ENCODE data around the gene ZFYVE9. TPM values are rescaled to one million over a fixed set of nuclear protein-coding genes. Genes with fewer than 3 reads are reported as not detected.

ZFYVE9 gene
- total and polyA plus RNA-seq, 2 of the 13 experiments (the other 11 are each of a cell fraction or from before 2014, with no cell fraction given) = 9.2 to 19.8 TPM

DNA sequence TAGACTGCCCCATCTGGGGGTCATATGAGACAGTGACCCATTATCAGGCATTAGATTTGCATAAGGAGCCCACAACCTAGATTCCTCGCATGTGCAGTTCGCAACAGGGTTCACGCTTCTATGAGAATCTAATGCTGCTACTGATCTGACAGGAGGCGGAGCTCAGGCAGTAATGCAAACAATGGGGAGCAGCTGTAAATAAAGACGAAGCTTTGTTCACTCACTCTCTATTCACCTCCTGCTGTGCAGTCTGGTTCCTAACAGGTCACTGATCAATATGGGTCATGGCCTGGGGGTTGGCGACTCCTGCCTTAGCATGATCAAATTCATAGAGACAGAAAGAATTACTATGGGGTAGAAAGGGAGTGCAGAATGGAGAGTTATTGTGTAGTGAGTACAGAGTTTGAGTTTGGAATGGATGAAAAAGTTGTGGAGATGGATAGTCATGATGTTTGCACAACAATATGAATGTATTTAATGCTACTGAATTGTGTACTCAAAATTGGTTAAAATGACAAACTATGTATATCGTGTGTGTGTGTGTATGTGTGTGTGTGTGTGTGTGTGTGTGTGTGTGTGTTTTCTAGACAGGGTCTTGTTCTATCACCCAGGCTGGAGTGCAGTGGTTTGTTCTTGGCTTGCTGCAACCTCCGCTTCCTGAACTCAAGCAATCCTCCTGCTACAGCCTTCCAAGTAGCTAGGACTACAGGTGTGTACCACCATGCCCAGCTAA, 43.6 kb upstream of the ZFYVE9 start (continued):
- TF ChIP-seq, protein P1, sequence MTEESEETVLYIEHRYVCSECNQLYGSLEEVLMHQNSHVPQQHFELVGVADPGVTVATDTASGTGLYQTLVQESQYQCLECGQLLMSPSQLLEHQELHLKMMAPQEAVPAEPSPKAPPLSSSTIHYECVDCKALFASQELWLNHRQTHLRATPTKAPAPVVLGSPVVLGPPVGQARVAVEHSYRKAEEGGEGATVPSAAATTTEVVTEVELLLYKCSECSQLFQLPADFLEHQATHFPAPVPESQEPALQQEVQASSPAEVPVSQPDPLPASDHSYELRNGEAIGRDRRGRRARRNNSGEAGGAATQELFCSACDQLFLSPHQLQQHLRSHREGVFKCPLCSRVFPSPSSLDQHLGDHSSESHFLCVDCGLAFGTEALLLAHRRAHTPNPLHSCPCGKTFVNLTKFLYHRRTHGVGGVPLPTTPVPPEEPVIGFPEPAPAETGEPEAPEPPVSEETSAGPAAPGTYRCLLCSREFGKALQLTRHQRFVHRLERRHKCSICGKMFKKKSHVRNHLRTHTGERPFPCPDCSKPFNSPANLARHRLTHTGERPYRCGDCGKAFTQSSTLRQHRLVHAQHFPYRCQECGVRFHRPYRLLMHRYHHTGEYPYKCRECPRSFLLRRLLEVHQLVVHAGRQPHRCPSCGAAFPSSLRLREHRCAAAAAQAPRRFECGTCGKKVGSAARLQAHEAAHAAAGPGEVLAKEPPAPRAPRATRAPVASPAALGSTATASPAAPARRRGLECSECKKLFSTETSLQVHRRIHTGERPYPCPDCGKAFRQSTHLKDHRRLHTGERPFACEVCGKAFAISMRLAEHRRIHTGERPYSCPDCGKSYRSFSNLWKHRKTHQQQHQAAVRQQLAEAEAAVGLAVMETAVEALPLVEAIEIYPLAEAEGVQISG (CRISPR knock-in tag; IDR thresholded peaks at IDR 0.05) = 0 out of 2 replicates have a peak, but pooled peaks have one; percentile 31
- TF ChIP-seq ZNF280B (CRISPR knock-in tag; IDR thresholded peaks at IDR 0.05; ENCODE audit: borderline replicate concordance) (no peak), BHLHE40 (IDR thresholded peaks at IDR 0.05; ENCODE audit: low read length) (peak; percentile 38; the same call in 1 of the 2 replicates), MED13 (CRISPR knock-in tag; IDR thresholded peaks at IDR 0.05) (no peak), GATAD2A (CRISPR knock-in tag; IDR thresholded peaks at IDR 0.05) (peak; percentile 92), DMAP1 (CRISPR knock-in tag; IDR thresholded peaks at IDR 0.05) (no peak; the same call in 1 of the 2 replicates), ZNF772 (CRISPR knock-in tag; IDR thresholded peaks at IDR 0.05) (no peak), RARG (CRISPR knock-in tag; IDR thresholded peaks at IDR 0.05; ENCODE audit: low read depth) (no peak), FOXM1 (CRISPR knock-in tag; IDR thresholded peaks at IDR 0.05) (no peak), GTF3A (CRISPR knock-in tag; conservative IDR thresholded peaks at IDR 0.05) (no peak), FOSL2 (CRISPR knock-in tag; IDR thresholded peaks at IDR 0.05) (peak; percentile 74), ZNF737 (CRISPR knock-in tag; IDR thresholded peaks at IDR 0.05; ENCODE audit: borderline replicate concordance) (no peak), LBX2 (CRISPR knock-in tag; IDR thresholded peaks at IDR 0.05; ENCODE audit: borderline replicate concordance) (no peak), CCAR2 (optimal IDR thresholded peaks at IDR 0.05; ENCODE audit: low read depth, low read length) (no peak), JUN (CRISPR knock-in tag; IDR thresholded peaks at IDR 0.05) (no peak)
- TF ChIP-seq, protein P2, sequence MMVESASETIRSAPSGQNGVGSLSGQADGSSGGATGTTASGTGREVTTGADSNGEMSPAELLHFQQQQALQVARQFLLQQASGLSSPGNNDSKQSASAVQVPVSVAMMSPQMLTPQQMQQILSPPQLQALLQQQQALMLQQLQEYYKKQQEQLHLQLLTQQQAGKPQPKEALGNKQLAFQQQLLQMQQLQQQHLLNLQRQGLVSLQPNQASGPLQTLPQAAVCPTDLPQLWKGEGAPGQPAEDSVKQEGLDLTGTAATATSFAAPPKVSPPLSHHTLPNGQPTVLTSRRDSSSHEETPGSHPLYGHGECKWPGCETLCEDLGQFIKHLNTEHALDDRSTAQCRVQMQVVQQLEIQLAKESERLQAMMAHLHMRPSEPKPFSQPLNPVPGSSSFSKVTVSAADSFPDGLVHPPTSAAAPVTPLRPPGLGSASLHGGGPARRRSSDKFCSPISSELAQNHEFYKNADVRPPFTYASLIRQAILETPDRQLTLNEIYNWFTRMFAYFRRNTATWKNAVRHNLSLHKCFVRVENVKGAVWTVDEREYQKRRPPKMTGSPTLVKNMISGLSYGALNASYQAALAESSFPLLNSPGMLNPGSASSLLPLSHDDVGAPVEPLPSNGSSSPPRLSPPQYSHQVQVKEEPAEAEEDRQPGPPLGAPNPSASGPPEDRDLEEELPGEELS (CRISPR knock-in tag; IDR thresholded peaks at IDR 0.05) = peak; percentile 91
- TF ChIP-seq, protein P3, sequence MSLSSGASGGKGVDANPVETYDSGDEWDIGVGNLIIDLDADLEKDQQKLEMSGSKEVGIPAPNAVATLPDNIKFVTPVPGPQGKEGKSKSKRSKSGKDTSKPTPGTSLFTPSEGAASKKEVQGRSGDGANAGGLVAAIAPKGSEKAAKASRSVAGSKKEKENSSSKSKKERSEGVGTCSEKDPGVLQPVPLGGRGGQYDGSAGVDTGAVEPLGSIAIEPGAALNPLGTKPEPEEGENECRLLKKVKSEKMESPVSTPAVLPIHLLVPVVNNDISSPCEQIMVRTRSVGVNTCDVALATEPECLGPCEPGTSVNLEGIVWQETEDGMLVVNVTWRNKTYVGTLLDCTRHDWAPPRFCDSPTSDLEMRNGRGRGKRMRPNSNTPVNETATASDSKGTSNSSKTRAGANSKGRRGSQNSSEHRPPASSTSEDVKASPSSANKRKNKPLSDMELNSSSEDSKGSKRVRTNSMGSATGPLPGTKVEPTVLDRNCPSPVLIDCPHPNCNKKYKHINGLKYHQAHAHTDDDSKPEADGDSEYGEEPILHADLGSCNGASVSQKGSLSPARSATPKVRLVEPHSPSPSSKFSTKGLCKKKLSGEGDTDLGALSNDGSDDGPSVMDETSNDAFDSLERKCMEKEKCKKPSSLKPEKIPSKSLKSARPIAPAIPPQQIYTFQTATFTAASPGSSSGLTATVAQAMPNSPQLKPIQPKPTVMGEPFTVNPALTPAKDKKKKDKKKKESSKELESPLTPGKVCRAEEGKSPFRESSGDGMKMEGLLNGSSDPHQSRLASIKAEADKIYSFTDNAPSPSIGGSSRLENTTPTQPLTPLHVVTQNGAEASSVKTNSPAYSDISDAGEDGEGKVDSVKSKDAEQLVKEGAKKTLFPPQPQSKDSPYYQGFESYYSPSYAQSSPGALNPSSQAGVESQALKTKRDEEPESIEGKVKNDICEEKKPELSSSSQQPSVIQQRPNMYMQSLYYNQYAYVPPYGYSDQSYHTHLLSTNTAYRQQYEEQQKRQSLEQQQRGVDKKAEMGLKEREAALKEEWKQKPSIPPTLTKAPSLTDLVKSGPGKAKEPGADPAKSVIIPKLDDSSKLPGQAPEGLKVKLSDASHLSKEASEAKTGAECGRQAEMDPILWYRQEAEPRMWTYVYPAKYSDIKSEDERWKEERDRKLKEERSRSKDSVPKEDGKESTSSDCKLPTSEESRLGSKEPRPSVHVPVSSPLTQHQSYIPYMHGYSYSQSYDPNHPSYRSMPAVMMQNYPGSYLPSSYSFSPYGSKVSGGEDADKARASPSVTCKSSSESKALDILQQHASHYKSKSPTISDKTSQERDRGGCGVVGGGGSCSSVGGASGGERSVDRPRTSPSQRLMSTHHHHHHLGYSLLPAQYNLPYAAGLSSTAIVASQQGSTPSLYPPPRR (CRISPR knock-in tag; IDR thresholded peaks at IDR 0.05; ENCODE audit: borderline replicate concordance) = peak; percentile 93

Measured in HepG2 (cell line).